Cerebellar cortex (tissue), 1 donor: ENCODE data around the gene ZNRF3.
A peak's percentile ranks its signal among the peaks of the same experiment; 100 is the strongest.
"Not testable (repeated sequence)": the region's sequence is repeated elsewhere in the genome, so short reads cannot be mapped to it uniquely, and the experiment has no call there.

Experiments
- DNase-seq: peaks from one replicate; pipeline ENCODE4 v3.0.0-alpha.2; 2015; ENCODE audit warnings: low spot score

ZNRF3 gene

DNA sequence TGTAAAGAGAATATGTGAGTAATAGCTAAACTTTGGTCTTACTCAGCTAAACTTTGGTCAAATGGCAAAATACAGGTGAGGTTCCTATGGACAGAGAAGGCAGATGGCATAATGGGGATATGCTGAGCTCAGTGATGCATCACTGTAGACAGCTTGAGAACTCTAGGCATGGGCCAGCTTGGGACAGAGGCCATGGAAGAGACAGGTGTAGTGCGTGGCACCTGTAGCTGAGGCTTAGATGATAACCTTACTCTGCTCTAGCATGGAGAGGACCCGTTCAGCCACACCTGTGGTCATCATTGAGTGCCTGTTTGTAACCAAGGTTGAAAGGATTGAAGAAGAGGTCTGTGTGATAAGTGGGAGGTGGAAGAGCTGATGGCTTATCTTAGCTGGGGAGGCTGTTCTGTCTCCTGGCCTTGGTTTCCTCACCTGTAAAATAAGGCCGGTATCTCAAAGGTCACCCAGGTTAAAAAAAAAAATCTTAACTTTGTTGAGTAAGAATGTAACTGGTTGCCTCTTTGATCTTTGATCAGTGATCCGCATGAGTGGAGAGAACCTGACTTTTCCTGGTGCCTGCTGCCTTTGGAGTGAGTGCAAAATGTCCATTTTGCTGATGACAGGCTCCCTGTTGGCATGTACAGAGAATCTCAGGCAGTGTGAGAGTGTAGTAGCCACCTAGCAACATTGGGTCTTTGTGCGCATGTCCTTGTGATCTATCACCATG lies 48.6 kb downstream of the ZNRF3 start:
- peak; percentile 73 for DNase-seq

DNA sequence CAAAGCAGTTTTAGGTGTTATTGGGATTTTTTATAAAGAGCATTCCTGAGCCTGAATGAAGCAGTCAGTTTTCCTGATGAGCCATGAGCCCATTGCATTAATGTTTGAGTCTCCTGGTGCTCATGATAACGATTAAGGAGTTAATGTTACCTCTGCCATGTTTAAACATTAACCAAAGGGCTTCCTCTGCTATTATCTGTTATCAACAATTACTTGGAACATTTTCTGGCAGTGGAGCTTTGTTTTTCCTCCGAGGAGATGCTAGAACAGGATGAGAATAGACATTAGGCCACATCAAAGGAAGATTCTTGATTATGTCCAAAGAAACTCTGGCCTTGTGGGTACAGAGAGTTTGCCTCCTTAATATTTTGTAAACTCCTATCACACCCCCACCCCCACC lies 49.9 kb downstream of the ZNRF3 start:
- no peak for DNase-seq

DNA sequence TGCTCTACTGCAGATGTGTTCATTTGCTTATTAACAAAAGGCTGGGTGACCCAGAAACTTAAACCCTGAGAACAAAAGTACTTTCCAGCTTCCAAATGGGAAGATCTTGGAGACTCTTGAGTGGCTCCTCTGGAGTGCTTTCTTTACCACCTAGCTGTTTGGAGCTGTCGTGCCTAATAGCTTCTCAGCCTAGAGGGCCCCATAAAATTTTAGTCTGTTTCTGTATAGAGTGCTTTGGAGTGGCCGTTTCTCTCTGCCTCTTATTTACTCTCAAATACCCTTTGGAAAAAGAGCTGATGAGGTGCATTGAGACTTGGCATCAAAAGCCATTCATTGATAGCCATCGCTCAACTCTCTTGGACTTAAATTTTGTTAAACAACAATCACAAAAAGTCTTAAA lies 50.7 kb downstream of the ZNRF3 start:
- no peak for DNase-seq

DNA sequence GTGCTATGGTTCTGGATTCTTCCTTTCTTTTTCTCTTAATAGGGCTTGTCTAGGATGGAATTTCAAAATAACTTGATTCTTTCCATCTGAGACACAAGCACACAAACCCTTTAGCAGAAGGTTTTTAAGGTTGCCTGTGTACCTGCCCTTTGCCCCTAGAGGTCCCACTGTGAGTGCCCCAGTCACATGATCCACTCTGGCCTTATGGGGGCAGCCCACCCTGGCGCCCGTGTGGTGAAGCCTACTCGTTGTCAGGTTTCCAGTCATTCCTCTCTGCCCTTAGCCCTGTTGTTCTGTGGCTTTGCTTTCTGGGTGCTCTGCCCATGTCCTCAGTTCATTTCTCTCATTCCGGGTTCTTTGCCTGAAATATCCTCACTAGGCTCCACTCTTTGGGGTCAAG lies 51.8 kb downstream of the ZNRF3 start:
- no peak for DNase-seq

DNA sequence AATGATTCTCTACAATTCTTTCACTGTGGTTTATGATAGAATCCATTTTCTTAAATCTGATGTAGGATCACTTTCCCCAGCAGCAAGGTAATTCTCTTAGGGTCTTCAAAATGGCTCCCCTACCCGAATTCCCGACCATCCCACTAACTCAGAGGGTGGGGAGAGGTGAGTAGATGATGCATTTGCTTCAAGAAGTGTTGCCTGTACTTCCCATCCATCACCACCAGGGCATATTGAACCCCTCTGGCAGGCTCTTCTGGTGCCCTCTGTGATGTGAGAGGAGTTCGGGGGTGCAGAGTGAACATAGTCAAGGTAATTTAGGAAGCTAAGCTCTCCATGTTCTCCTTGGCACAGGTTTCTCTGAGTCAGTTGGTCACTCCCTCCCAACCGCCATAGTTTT lies 52.3 kb downstream of the ZNRF3 start:
- no peak for DNase-seq

DNA sequence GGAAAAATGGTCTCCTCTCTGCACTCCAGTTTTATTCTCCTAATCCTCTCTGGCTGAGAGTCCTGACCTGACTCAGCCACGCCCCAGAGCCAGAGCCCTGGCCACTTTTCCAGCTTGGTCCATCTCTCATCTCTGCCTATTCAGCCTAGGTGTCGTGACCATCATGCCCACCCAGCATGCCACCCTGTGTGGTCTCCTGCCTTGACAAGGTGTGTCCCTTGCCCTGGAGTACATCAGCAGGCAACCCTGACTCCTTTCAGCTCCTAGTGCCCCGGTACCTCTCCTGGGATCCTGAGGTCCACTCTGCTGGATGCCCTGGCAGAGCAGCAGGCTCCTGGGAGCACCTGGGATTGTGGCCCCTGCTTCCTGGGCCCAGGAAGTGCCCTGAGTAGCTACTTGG lies 52.8 kb downstream of the ZNRF3 start:
- DNase-seq, result no peak

DNA sequence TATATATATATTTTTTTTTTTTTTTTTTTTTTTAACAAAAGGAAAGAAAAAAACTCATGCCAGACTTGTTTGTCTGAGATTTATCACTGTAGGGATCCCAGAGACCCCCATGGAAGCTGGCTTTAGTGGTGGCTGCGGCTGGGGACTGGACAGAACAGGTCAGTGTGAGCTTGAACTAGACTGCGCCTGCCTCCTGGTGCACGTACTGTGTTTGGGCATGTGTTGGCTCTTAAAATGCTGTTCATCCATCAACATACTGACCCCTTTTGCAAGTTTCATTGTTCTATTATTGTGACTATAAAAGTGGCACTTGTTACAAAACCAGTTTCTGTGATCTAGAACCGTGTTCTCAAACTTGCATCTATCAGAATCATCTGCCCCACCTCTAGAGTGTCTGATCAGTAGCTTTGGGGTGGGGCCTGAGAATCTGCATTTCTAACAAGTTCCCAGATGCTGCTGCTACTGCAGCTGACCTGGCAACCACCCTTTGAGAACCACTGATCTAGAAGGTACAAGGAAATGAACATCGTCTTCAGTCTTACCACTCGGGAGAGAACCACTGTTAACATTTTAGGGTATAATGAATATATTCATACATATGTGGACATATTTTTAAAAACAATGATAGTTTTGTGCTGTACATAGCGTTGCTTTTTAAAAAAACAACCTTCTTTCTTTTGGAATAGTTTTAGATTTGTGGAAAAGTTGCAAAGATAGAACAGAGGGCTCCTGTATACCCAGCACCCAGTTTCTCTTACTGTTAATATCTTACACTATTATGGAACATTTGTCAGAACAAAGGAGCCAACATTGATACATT lies 54.0 kb downstream of the ZNRF3 start:
- DNase-seq, result no peak

DNA sequence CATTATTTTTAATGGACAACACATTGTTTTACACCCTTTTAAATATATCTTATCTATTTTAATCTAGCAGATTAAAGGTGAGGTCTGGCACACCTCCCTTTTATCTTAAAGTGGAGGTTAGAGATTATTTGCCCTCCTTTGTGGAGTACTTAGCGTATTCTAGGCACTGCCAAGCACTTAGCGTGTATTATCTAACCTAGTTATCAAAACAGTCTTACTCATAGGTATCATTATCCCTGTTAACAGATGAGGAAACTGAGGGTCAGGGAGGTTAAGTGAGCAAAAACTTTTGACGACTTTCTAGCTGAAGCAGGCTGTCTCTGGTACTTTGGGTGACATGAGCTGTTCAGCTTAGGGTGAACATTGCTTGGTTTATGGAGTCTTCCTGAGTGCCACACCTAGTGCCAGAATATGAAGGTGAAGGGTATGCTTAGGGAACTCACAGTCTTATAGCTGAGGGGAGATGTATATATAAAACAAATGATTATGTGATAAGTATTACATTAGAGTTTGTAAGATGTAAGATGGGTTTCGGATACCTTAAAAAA lies 55.0 kb downstream of the ZNRF3 start:
- DNase-seq, result no peak

DNA sequence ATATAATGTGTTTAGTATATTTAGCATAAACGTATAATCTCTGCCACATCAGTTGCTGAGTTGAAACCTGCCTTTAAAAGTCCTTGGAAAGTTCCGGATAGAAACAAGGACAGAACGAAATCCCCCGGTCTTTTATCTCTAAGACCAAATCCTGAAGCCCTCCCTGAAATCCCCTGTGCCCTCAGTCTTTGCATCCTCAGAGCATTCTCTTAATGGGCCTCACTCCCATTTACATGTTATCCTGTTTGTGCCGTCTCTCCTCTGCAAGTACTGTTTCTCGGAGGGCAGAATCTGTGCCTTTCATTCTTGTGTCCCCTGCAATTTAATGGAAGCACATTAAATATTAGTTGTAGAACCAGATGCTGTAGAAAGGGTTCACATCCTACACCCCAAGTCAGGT lies 56.0 kb downstream of the ZNRF3 start:
- DNase-seq, result no peak

DNA sequence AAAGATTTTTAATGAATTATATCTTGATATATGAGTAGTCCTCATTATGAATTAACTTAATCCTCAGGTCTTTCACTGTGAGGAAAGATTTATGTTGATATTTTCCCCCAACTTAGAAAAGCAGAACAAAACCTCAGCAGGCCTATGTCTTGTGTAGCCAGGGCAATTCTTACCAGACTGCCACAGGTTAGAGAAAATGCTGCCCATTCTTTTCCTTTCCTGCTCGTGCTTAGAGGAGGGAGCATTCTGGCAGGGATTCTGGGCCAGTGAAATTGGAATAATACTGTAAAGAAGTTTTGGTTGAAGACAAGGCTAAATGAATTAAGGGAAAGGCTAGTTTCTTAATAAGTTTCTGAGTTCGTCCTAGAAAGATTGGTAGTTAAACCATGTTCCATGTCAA lies 56.6 kb downstream of the ZNRF3 start:
- DNase-seq, result no peak

DNA sequence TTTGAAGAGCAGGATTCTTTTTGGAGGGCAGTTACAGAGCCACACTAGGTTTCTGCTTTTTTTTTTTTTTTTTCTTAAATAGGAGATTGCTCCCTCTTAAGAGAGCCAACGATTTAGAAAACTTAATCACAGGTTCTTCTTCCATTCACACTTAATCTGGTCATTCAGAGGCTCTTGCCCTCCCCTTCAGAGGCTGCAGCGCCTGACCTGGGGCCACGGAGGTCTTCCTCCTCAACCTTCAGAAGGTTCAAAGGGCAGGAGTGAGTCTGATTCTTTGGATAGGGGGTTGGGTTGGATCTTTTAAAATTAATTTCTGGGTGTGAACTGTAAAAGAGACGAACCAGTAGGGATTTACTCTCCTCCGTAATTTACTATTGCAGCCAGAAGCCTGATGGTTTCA lies 57.1 kb downstream of the ZNRF3 start:
- no peak for DNase-seq

DNA sequence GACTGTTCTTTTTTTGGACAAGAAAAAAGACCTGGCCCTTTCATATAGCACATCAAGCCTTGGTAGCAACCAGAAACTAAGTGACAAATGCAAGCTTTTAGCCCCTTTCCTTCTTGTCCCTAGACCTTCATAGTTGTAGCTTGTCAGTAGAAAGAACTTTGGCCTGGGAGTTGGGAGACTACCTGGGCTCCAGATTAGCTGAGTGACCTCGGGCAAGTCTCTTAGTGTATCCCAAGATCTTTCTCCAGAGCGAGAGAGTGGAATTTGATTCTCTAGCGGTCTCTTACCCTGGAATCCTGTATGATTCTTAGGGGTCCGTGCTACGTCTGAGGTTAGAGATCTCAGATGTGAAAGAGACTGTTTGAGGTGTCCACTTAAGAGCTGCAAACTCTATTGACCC lies 59.0 kb downstream of the ZNRF3 start:
- no peak for DNase-seq

DNA sequence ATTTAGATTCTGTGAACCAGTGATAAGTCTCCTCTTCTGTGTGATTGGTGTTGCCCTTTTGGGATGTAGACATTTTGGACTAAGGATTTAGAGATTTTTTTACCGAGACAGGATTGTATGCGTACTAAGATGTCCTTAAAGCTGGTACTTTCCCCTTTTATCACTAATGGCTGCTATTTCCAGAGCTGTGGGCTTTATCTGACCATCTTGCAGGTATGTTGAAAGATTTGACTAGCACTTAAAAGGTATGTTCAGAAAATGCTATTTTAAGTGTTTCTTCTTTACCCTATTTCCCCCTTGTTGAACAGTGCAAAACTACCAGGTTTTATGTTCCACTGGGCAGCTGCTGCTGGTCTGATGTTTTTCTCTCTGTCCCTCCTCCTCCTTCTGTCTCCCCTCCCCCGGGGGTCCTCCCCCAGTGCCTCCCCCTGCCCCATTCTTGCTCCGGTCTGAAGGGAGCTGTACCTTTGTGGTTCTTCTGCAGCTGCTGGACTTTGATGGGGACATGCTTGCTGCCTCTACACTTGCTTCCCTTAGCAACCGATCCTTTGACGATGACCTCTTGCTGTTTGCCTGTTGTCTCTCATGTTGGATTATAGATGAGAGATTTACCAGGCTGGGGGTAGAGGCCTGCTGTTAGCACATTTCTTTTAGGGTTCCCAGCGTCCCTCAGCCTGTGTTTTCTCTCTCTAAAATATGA lies 59.6 kb downstream of the ZNRF3 start:
- DNase-seq, result no peak

DNA sequence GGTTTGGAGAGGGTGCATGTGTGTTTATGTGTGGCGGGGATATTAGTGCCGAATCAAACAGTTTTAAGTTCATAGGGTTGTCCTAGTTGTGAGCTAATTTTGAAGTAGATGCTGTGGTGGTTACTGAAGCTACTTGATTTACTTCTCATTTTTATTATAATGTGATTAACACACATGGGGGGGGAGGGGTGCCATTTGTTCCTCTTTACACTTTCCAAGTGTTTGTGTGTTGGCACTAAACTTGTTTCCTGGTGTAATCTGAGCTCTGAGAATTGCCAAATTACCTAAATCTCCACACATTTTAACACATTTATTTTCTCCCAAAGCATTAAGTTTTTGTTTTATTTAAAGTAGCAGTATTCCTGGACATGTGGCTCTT lies 60.1 kb downstream of the ZNRF3 start:
- DNase-seq, result no peak

DNA sequence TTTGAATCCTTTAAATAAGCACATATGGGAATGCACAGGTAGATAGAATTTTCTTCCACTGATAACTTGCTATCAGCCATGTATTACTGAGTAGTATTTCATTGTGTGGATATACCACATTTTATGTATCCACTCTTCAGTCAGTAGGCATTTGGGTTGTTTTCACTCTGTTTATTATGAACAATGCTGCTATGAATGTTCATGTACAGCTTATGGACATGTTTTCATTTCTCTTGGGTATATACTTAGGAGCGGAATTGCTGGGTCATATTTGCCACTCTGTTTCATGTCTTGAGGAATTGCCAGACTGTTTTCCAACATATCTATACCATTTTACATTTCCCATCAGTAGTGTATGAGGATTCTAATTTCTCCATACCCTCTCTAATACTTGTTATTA lies 63.8 kb downstream of the ZNRF3 start:
- no peak for DNase-seq

DNA sequence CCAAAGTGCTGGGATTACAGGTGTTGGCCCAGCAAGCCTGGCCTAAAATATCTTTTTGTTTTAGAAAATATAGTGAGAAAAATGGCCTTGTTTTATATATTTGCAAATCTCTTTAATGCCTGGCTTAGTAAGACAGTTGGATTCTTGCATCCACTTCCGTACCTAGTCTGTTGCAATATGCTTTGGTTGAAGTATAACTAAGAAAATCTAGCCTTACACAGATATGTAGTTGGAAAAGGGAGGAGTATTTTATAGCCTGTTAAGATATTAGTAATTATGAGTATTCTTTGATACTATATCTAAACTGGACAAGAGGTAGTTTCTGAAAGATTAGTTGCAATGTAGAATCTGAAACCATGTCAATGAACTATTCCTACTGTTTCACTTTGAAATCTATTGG lies 65.1 kb downstream of the ZNRF3 start:
- DNase-seq, result no peak

DNA sequence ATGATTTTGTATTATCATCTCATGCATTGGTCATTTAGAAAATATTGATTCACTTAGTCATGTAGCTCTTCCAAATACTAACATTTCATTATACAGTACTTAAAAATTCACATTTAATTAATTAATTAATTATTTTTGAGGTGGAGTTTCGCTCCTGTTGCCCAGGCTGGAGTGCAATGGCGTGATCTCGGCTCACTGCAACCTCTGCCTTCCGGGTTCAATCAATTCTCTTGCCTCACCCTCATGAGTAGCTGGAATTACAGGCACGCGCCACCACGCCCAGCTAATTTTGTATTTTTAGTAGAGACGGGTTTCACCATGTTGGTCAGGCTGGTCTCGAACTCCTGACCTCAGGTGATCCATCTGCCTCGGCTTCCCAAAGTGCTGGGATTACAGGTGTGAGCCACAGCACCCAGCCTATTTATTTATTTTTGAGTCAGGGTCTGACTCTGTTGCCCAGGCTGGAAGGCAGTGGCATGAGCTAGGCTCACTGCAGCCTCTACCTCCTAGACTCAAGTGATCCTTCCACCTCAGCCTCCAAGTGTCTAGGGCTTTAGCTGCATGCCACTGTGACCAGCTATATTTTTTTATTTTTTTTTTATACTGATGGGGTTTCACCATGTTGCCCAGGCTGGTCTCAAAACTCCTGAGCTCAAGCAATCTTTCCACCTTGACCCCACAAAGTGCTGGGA lies 65.6 kb downstream of the ZNRF3 start:
- DNase-seq, result not testable (repeated sequence)

DNA sequence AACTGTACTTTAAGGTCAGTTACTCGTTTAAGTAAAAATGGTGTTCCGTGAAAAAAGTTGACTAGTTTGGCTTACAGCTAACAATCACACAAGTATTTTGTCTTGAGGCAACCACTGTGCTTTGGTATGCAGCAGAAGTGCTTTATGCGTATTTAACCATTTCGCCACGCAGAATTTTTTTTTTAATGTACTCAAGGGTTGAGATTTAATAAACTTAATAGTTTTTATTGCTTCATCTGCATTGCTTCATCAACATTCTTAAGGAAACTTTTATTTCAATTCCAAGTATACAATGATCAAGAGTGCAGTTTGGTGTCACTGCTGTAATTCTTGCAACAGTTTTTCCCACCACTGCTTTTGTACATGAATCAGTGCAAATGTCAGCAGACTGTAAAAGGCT lies 66.4 kb downstream of the ZNRF3 start:
- no peak for DNase-seq

DNA sequence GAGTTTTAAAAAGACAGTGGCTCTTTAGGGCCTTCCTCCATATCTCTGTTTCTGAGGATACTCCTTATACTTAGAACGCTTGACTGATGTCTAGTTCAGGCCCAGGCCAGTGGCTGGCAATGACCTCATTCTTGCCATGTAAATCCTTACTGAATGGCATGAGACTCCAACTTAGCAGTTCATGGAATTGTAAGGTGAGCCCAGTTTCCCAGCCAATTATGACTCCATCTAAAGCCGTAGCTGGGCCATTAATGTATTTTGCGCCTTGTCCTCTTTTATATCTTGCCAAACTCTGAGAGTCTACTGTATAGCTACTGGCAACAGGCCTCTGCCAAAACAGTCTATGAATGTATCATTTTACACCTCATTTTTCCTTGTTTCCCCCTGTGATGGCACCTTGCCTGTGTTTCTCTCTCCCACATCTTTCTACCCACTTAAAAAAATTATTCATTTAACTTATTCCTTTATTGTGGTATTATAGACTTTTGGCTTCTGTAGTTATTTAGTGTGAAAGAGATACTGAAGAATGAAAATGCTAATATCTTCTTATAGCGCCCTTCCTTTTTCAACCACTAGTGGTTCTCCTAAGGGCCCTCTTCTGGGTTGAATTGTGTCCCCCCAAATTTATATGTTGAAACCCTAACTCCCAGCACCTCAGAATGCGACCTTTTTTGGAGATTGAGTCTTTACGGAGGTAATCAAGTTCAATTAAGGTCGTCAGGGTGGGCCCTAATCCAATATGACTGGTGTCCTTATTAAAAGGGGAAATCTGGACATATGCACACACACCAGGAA lies 67.4 kb downstream of the ZNRF3 start:
- DNase-seq, result no peak

DNA sequence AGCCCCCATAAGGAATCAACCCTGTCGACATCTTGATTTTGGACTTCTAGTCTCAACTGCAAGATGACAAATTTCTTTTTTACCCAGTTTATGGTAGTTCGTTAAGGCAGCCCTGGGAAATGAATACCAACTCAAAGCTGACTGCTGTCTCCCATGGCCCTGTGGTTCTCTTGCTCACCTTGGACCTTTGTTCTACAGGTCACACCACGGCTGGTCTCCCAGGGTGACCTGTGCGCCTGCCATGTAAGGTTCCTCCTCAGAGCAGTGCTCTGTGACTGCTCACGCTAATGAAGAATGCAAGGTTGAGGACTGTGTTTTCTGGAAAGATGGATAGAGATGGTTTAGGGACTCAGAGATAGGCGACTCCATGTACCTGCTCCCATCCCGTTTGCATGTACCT lies 68.2 kb downstream of the ZNRF3 start:
- no peak for DNase-seq

DNA sequence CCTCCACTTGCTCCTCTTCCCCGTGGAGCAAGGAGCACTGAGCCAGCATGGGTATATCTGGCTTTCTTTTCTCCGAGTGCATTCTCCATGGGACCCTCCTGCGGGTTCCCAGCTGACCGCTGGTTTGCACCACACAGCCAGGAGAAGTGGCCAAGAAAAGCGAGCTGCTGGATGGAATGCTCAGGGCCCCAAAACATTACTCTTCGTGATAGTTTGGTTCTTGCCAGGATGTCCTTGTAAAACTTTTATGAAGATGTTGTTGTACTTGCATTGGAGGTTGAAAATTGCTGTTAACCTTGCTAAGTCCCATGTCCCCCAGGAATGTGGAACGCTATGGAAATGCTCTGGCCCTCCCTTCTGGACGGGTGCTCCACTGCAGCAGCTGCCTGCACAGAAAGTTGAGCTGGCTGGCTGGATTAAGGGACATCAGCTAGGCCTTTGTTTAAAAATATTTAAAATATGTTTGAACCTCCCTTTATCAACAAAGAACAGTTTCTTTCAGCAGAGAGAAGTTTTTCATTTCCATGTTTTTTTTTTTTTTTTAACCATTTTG lies 68.7 kb downstream of the ZNRF3 start:
- no peak for DNase-seq
